ENCODE measurements around the gene AAGAB.
A peak's percentile ranks its signal among the peaks of the same experiment; 100 is the strongest.

Gene AAGAB

GRCh38 chr15:67244971-67245478 lies 9.4 kb downstream of the AAGAB start:
- no peak for TF ChIP-seq CTCF (IDR thresholded peaks at IDR 0.05)

GRCh38 chr15:67242708-67243111 lies 11.8 kb downstream of the AAGAB start:
- no peak for TF ChIP-seq CTCF (IDR thresholded peaks at IDR 0.05)

GRCh38 chr15:67241132-67241855 lies 13.2 kb downstream of the AAGAB start:
- no peak for TF ChIP-seq CTCF (IDR thresholded peaks at IDR 0.05)

GRCh38 chr15:67240235-67241131 lies 14.0 kb downstream of the AAGAB start:
- peak; percentile 74 for TF ChIP-seq CTCF (IDR thresholded peaks at IDR 0.05)

- no peak for TF ChIP-seq CTCF (IDR thresholded peaks at IDR 0.05)
These were observed 21.9 kb downstream of the AAGAB start for GRCh38 chr15:67232591-67232990.

GRCh38 chr15:67230504-67230903 lies 24.0 kb downstream of the AAGAB start:
- TF ChIP-seq CTCF (IDR thresholded peaks at IDR 0.05) = no peak

- TF ChIP-seq CTCF (IDR thresholded peaks at IDR 0.05) = no peak
These were observed 26.2 kb downstream of the AAGAB start for GRCh38 chr15:67228286-67228685.

Measured in LNCAP (cell line).